HG02870 (cell line): Measurements from ENCODE around the gene ZNF485.
"Not testable (repeated sequence)": the region's sequence is repeated elsewhere in the genome, so short reads cannot be mapped to it uniquely, and the experiment has no call there.

Experiments
- ATAC-seq: cut with Tn5 transposase; IDR thresholded peaks from one replicate; pipeline ENCODE4 v1.9.1; 2021; ENCODE audit warnings: mild to moderate bottlenecking, moderate library complexity; ENCODE audit not compliant: unreplicated experiment

ZNF485 gene

DNA sequence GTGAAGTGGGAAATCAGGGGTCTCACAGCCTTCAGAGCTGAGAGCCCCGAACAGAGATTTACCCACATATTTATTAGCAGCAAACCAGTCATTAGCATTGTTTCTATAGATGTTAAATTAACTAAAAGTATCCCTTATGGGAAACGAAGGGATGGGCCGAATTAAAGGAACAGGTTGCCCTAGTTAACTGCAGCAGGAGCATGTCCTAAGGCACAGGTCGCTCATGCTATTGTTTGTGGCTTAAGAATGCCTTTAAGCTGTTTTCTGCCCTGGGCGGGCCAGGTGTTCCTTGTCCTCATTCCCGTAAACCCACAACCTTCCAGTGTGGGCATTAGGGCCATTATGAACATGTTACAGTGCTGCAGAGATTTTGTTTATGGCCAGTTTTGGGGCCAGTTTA is 4.7 kb upstream of the ZNF485 start:
- ATAC-seq, result not testable (repeated sequence)

DNA sequence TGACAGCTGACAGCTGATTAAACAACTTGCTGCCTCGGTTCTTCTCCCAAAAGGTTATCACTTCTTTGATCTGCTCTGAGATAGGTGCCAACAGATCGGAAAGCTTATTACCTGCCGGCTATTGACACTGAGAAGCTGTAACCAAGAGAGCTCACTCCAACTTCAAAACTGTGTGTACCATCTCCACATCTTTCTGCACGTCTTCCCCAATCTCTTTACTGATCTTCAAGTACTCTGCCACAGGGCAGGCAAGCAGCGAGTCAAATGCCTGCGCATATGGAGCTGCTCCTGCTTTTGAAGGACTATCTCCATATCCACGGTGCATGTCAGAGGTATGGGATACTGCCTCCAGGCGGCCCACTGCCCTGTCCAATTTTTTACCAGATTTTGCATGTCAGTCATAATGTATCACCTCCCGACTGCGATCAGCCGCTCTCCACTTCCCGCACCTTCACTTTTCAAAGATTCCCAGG is 352 bp upstream of the ZNF485 start:
- ATAC-seq, result no peak

DNA sequence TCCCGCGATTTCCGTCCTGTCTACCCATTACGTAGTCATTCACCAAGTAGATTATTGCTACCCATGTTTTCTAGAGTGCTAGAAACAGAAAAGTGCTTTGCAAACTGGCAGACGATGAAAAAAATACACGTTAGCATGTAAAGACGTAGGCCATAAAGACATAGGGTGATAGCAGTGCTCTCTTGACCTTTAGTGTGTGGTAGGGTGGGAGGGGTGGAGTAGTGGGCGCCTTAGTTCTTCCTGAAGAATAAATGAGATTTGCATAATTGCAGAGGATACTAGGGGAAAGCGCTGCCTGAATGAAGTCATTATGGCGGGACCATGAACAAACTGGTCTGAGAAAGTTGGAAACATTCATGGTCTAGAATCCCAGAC is 948 bp downstream of the ZNF485 start:
- no peak for ATAC-seq

DNA sequence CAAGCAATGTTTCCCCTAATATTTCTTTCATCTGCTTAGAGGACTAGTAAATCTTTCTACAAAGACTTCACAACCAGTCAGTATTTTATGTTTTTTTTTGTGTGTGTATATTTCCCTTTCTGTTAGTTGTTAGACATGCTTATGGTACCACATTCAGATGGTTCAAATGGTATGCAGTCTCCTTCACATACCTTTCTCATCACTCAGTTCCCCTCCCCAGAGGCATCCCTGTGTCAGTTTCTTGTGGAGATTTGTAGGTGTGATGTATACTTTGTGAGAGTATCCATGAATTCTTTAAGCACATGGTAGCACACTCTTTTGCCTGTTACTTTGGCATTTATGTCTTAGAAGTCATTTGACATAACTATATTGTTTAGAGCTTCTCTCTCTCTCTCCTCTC is 4.4 kb downstream of the ZNF485 start:
- no peak for ATAC-seq

DNA sequence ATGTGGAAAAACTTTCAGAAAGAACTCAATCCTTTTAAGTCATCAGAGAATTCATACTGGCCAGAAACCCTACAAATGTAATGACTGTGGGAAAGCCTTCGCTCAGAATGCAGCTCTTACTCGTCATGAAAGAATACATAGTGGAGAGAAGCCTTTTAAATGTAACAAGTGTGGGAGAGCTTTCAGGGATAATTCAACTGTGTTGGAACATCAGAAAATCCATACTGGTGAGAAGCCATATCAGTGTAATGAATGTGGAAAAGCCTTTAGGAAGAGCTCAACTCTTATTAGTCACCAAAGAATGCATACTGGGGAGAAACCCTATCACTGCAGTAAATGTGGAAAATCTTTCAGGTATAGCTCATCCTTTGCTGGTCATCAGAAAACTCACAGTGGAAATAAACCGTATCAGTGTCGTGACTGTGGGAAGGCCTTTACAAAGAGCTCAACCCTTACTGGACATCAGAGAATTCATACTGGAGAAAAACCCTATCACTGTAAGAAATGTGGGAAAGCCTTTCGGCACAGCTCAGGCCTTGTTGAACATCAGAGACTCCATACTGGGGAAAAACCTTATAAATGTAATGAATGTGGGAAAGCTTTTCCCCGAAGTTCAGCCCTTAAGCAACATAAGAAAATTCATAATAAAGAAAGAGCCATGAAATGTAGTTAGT is 10.6 kb downstream of the ZNF485 start:
- no peak for ATAC-seq

DNA sequence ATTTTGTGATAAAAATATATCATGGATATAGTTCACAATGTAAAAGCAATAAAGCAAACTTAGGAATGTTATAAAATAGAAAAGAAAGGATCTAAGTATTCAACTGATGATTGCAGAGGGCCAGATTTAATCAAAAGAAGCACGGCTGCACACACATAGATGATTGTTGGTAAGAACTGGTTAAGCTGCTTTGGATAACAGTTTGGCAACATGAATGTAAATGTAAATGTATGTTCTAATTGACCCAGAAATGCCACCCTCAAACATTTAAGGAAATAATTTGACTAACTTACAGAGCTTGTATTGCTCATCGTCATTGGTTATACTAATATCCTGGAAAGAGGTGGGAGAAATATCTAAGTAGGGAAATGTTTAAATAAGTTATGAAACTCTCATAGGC is 13.1 kb downstream of the ZNF485 start:
- ATAC-seq, result no peak

DNA sequence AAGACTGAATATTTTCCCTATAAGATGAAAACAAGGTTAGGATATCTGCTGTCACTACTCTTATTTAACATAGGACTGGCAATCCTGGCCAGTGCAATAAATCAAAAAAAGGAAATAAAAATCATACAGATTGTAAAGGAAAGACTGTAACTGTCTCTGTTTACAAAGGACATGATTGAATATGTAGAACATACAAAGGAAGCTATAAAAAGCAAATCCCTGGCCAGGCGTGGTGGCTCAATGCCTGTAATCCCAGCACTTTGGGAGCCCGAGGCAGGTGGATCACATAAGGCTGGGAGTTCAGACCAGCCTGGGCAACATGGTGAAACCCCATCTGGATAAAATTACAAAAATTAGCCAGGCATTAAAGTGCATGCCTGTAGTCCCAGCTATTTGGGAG is 15.8 kb downstream of the ZNF485 start:
- ATAC-seq, result no peak

DNA sequence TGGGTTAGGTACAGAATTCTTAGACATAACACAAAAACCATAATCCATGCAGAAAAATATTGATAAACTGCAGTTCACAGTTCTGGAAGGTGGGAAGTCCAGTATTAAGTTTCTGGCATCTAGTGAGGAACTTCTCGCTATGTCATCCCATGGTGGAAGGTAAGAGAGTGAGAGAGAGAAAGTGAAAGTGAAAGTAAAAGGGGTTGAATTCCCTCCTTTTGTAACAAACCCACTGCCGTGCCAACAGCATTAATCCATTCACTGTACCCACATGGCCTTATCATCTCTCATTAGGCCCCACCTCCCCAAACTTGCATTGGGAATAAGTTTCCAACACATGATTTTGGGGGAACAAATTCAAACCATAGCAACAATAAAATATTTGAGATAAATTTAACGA is 17.1 kb downstream of the ZNF485 start:
- ATAC-seq, result no peak

DNA sequence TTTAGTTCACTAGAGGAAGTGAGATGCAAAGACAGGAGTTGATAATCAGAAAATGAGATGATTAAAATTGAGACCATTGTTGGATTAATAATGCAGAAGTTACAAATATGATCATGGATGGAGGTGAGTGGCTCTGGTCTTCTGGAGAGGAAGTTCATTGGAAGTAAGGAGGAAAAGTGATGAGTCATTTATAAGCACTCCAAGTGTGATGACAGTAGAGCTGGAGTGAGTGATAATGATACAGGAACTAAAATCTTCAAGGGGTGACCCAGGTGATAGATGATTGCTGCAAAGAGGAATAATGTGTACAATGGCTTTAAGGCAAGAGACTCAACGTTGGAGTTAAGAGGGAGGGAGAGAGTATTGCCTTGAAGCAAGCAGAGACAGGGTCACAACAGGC is 21.7 kb downstream of the ZNF485 start:
- no peak for ATAC-seq

DNA sequence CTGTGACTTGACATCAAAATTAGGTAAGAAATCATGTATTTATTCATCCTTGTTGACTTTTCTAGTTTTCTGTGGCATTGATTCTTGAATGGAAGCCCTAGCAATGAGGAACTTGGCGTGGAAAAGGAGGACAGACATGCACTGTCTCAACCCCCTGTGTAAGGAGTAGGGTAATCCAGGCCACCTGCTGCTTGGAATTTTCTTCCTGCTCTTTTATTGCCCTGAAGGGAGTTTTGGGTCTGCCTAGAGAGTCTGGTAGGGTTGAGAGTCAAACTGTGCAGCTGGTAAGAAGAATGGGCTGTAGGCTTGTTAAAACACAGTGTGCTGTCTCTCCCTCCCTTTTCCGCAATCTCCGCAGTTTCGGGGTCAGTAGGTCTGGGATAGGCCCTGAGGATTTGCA is 22.7 kb downstream of the ZNF485 start:
- no peak for ATAC-seq

DNA sequence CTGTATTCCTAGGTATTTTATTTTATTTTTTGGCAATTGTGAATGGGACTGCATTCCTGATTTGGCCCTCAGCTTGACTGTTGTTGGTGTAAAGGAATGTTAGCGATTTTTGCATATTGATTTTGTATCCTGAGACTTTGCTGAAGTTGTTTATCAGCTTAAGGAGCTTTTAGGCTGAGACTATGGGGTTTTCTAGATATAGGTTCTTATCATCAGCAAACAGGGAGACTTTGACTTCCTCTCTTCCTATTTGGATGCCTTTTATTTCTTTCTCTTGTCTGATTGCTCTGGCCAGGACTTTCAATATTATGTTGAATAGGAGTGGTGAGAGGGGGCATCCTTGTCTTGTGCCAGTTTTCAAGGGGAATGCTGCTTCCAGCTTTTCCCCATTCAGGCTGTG is 29.6 kb downstream of the ZNF485 start:
- ATAC-seq, result not testable (repeated sequence)

DNA sequence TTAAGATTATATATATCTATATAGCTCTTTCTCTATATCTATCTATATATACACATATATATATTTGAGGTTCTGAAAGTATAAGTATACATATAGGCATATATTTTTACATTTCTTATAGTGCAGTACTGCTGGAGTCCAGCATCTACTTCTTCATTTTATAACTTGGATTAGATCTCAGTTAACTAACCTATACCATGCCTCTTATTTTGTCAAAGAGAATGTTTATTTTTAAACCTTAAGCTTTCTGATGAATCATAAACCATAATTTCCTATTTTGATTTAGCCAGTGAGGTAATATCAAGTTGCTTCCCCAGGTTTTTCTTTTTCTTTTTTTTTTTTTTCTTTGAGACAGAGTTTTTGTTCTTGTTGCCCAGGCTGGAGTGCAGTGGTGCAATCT is 34.4 kb downstream of the ZNF485 start:
- no peak for ATAC-seq

DNA sequence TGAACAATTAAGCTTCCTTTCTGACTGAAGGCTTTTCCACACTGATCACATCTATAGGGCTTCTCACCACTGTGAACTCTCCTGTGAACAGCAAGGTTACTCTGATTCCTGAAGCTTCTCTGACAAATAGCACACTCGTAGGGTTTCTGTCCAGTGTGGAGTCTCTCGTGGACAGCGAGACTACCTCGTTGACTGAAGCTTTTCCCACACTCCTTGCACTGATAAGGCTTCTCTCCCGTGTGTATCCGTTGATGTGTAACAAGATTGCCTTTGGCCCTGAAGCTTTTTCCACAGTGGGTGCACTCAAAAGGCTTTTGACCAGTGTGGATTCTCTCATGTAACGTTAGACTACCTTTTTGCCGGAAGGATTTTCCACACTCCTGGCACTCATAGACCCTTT is 38.0 kb downstream of the ZNF485 start:
- ATAC-seq, result no peak

DNA sequence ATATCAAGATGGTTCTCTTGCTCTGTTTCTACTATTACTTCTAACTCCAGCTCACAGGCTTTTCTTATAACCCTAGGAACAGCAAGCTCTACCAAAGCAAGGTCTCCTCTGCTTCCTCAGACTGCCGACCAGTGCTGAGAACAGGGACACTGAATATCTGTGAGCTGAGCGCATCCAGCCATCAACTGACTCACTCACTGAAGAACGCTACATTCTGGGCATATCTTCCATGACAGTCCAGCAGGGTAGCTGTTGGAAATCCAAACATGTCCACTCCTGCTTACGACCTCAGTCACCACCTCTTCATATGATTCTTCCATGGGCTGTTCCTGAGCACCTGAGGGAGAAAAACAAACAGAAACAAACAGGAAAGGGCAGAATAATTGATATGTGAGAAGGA is 39.6 kb downstream of the ZNF485 start:
- ATAC-seq, result no peak

DNA sequence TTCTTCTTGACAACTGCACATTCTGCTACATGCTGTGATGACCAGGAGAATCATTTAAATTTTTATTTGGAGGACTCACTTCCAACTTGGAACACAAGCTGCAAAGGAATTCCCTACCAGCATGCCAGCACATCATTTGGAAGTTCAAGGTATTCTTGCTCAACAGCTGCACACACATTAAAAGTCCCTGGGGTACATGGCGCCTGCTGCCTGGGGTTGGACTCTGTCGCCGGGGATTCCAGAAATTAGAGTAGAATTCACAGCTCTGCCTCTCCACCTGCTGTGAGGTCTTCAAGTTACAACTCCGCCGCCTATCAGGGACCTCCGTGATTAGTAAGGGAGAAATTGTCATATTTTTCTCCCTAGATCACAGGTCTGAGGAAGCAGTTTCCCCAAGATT is 41.3 kb downstream of the ZNF485 start:
- ATAC-seq, result no peak

DNA sequence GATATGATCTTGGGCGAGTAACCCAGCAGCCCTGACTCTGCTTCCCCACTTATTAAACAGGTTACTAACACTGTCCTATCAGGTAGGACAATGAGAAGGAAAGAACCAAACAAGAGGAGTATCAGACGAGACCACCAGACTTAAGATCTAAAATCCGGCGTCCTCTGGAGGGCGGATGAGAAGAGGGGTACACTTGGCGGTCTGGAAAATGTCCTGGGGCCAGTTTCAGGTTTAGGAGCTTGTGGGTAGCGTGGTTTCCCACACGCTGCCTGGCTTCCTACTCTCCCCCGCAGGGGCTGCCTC is 41.8 kb downstream of the ZNF485 start:
- no peak for ATAC-seq

DNA sequence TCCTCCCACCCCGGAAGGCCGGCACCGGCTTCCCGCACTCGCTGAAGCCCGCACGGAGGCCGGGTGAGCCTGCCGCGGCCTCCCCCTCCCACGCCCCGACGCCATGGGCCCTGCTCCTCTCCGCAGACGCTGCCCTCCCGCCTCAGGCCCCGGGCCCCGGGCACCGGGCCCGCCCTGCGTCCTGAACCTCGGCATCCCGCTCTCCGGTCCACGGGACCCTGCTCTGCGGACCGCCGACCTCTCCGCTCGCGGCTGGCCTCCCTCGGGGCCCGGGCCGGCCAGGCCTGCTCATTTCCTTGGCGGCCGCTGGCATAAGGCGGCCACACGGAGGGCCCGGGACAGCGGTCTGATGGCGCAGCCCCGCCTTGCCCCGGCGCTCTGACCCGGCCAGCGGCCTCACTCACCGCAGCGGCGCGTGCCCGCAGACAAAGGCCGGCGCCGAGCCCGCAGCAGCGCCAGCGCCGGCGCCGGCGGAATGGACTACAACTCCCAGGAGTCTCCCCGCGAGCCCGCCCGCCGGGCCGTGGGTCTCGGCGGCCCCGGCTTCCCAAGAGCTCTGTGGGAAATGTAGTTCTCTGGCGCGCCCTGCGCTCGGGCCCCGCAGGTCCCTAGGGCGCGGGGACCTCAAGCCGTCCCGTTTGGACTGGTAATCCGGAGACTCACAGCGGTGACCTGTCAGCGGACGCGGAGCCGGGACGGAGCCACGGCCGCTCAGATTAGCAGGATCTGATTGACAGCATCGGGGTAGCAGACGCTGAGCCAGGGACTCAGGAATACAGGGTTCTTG is 42.4 kb downstream of the ZNF485 start, which contains the start of gene ZNF32:
Gene ZNF32, minus strand, starts transcription at position 484 of the 787 bp plus-strand sequence. CDS start 2,748 bp downstream, outside the sequence.
- peak; percentile 99 for ATAC-seq

DNA sequence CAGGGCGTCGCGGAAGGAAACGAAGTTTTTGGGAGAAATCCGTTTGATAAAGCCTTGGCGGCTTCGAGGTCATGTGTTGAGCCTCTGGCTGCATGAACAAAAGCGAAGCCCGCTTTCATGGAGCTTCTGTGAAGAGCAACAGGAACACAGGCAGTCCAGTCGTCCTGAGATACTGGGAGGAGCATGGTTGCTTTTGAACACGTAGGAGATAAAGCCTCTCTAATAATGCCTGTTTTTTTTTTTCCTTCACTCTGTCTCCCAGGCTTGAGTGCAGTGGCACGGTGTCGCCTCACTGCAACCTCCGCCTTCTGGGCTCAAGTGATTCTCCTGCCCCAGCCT is 42.9 kb downstream of the ZNF485 start:
- peak; percentile 2 for ATAC-seq

DNA sequence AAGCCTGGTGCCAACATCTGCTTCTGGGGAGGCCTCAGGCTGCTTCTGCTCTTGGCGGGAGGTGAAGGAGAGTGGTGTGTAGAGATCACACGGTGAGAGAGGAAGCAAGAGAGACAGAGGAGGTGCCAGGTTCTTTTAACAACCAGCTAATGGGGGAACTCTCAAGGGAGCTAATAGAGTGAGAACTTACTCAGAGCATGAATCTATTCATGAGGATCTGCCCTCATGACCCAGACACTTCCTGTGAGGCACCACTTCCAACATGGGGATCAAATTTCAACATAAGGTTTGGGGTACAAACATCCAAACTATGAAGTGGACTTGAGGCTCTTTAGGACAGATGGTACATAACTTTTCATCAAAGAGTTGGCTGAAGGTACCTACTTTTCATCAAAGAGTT is 47.5 kb downstream of the ZNF485 start:
- no peak for ATAC-seq

DNA sequence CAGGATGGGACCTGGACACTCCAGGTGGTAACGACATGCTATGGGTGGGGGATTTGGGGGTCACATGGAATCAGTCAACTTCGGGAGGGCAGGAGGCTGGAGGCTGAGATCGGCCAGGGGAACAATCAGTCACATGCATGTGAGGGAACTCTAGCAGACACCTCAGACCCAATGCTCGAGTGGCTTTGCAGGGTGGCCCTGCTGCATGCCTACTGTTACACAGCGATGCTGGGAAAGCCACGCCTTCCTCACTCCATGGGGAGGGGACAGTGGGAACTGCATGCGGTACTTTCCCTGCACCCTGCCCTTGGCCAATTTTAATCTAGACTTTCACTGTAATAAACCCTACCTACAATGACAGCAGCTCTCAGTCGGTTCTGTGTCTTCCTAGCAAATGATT is 49.1 kb downstream of the ZNF485 start:
- ATAC-seq, result no peak

DNA sequence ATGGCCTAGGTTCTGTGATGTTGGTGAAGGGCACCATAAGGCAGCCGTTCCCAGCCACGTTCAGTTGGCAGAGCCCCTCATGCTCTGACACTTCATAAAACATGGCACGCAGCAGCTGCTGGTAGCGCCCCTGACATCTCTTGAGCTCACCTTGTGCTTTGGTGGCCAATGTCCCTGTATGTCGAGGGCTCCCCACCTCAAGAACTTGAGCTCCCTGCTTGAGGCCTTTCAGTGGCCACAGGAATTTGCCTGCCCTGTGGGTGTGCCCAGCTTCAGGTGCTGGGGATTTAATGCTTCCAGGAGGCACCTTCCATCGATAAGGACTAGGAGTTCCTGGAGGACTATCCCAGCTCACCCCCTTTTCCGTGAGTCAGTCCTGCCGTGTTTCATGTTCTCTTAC is 52.0 kb downstream of the ZNF485 start:
- ATAC-seq, result no peak

DNA sequence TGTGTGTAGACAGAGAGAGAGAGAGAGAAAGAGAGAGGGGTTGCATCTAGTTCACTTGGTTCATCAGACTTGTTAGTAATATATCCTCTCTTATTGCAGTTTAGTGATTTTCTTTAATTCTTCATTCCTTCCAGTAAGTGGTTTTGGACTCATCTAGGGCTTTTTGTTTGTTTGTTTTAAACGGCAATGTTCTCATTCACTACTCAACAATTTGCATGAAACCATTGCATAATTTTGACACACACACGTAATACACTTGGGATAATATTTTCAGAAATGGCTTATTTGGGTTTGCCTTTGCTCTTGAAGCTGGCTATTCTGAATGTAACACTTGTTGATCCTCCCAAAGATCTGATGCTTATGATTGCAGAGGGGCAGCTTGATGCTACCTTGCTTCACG is 58.8 kb downstream of the ZNF485 start:
- no peak for ATAC-seq

DNA sequence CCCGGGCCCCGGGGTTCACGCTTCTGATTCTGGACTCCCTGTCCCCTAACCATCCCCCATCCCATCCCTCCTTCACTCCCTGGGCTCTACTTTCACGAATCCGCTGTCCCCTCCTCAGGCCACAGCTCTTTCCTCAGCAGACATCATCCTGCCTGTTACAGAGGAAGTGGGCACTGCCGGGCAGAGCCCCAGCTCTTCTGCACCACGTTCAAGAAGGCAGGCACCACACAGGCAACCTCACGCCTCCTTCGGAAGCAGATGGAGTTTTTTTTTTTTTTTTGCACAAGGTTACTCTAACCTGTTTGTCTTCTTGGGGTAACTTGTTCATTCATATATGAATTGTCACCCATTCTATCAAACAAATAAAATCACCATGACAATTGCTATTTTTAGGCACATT is 60.3 kb downstream of the ZNF485 start:
- no peak for ATAC-seq
